GM12878 (cell line): ENCODE data around the gene OR10A3.

ENCODE experiments used
- CBX3 ChIP-seq: fragments of 200-600 bp; sonication (generic); IDR thresholded peaks from 2 replicates; pipeline ENCODE4 v1.6.1; 2016; ENCODE audit warnings: low read depth, borderline replicate concordance
- CREB1 ChIP-seq: IDR thresholded peaks from 2 replicates; pipeline ENCODE4 v1.6.1; 2012; ENCODE audit warnings: low read depth, mild to moderate bottlenecking, inconsistent platforms
- ESRRA ChIP-seq: IDR thresholded peaks from 2 replicates; pipeline ENCODE4 v1.6.1; 2012; ENCODE audit warnings: mild to moderate bottlenecking, low read length, improper control_type of control experiment
- JUNB ChIP-seq: IDR thresholded peaks from 2 replicates; pipeline ENCODE4 v1.6.1; 2016; ENCODE audit warnings: antibody characterized with exemption, mild to moderate bottlenecking
- POLR2A ChIP-seq: IDR thresholded peaks from 2 replicates; pipeline ENCODE4 v1.6.1; 2011; ENCODE audit warnings: low read depth, mild to moderate bottlenecking, low read length
- REST ChIP-seq: IDR thresholded peaks from 2 replicates; pipeline ENCODE4 v1.6.1; 2012; ENCODE audit warnings: mild to moderate bottlenecking, low read depth, low read length
- SMC3 ChIP-seq: IDR thresholded peaks from 2 replicates; pipeline ENCODE4 v1.6.1; 2011; ENCODE audit warnings: low read length, improper control_type of control experiment, borderline replicate concordance
- USF1 ChIP-seq: IDR thresholded peaks from 2 replicates; pipeline ENCODE4 v1.6.1; 2011; ENCODE audit warnings: borderline replicate concordance, low read depth, mild to moderate bottlenecking, moderate library complexity, mixed read lengths, low read length; ENCODE audit not compliant: insufficient read depth; ENCODE audit errors: extremely low read length
- ZNF274 ChIP-seq: IDR thresholded peaks from one replicate; pipeline ENCODE4 v1.8.0; 2011; ENCODE audit not compliant: insufficient read length, insufficient read depth
- ZSCAN29 ChIP-seq: fragments of 450-650 bp; IDR thresholded peaks from 2 replicates; pipeline ENCODE4 v1.6.1; 2017; ENCODE audit warnings: mild to moderate bottlenecking, moderate library complexity
- TF ChIP-seq, protein P1 (sequence below), 3 experiments: IDR thresholded peaks in 2 of 3; conservative IDR thresholded peaks in 1 of 3; 2 replicates each; pipeline ENCODE4 v1.5.1; 2011; ENCODE audit warnings: low read depth in 3 of 3, low read length in 3 of 3, mild to moderate bottlenecking in 3 of 3, control low read depth in 2 of 3, moderate library complexity in 2 of 3, inconsistent platforms in 1 of 3, mixed read lengths in 1 of 3; ENCODE audit not compliant: control insufficient read depth in 2 of 3, insufficient read depth in 1 of 3; ENCODE audit errors: extremely low read depth in 1 of 3

GRCh38 chr11:7910286-7910788, 31.2 kb downstream of the OR10A3 start:
- TF ChIP-seq REST (no peak), ZSCAN29 (no peak), ZNF274 (no peak), POLR2A (no peak), JUNB (no peak), SMC3 (no peak), USF1 (no peak), ESRRA (no peak), CBX3 (no peak), CREB1 (no peak)
- TF ChIP-seq, protein P1, sequence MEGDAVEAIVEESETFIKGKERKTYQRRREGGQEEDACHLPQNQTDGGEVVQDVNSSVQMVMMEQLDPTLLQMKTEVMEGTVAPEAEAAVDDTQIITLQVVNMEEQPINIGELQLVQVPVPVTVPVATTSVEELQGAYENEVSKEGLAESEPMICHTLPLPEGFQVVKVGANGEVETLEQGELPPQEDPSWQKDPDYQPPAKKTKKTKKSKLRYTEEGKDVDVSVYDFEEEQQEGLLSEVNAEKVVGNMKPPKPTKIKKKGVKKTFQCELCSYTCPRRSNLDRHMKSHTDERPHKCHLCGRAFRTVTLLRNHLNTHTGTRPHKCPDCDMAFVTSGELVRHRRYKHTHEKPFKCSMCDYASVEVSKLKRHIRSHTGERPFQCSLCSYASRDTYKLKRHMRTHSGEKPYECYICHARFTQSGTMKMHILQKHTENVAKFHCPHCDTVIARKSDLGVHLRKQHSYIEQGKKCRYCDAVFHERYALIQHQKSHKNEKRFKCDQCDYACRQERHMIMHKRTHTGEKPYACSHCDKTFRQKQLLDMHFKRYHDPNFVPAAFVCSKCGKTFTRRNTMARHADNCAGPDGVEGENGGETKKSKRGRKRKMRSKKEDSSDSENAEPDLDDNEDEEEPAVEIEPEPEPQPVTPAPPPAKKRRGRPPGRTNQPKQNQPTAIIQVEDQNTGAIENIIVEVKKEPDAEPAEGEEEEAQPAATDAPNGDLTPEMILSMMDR (IDR thresholded peaks at IDR 0.05 in 2 of 3, conservative IDR thresholded peaks at IDR 0.05 in 1 of 3; ENCODE audit: control insufficient read depth in 2 of 3, extremely low read depth in 1 of 3, insufficient read depth in 1 of 3, low read depth in 3 of 3, low read length in 3 of 3): no peak
